BJ (cell line): ENCODE data around the gene RERE. TPM values are rescaled to one million over a fixed set of nuclear protein-coding genes. Genes with fewer than 3 reads are reported as not detected.

Experiments used
- CTCF ChIA-PET: fragments of 350-600 bp; formaldehyde crosslinking; extraction: SDS; loops from one replicate; lab custom pipeline; 2021; ENCODE audit warnings: antibody characterized with exemption, inconsistent platforms; lab: Yijun Ruan, JAX
- POLR2A ChIA-PET: fragments of 300-600 bp; sonication (Branson Sonifier 250); formaldehyde crosslinking; extraction: SDS; loops from one replicate; lab custom pipeline; 2021; ENCODE audit warnings: antibody characterized with exemption; lab: Charles Lee
- DNase-seq: peaks from one replicate; pipeline ENCODE4 v3.0.0-alpha.2; 2011; ENCODE audit warnings: low read depth
- H3K27me3 ChIP-seq: 2 replicates; pipeline ENCODE4 v1.6.0; 2011; ENCODE audit warnings: low read length; ENCODE audit not compliant: control insufficient read depth, insufficient read depth
- H3K36me3 ChIP-seq: 2 replicates; pipeline ENCODE4 v1.5.1; 2011; ENCODE audit warnings: low read length; ENCODE audit not compliant: control insufficient read depth, insufficient read depth
- H3K4me3 ChIP-seq: 2 replicates; pipeline ENCODE4 v1.5.1; 2011; ENCODE audit warnings: low read depth, mild to moderate bottlenecking, control low read depth, low read length
- CTCF ChIP-seq: IDR thresholded peaks from 2 replicates; pipeline ENCODE4 v1.5.1; 2011; ENCODE audit warnings: low read depth, mild to moderate bottlenecking, control low read depth, inconsistent platforms, low read length, moderate library complexity; ENCODE audit not compliant: insufficient read depth
- polyA plus RNA-seq: library from polyadenylated mRNA; depleted of rRNA; stranded (reverse); fragments of >200 nt; gene quantifications from 2 replicates; pipeline ENCODE4 v1.2.3, GENCODE V29; 2011

RERE gene
- polyA plus RNA-seq, 1 experiment = 3.8 TPM

- POLR2A ChIA-PET = interaction anchor here (0.6 kb wide), 2 partner anchors 8 to 56 kb away, joined by 5 to 8 read pairs; no protein-coding TSS in a partner anchor
- Histone ChIP-seq H3K4me3 (no peak overlapping the region), H3K36me3 (no peaks in the 10 kb centered on the region), H3K27me3 (no peaks in the 10 kb centered on the region)
- no peak for TF ChIP-seq CTCF
- DNase-seq = no peak
- CTCF ChIA-PET = interaction anchor here (0.8 to 1.5 kb wide), 2 partner anchors 8 to 11 kb away, joined by 3 to 4 read pairs; no protein-coding TSS in a partner anchor
Observed at GRCh38 chr1:8427493-8427892, 389.9 kb downstream of the RERE start.

GRCh38 chr1:8426996-8427395 is 390.4 kb downstream of the RERE start:
- no peaks in the 10 kb centered on the region for H3K36me3 ChIP-seq
- DNase-seq = no peak
- no peak overlapping the region for H3K4me3 ChIP-seq
- ChIA-PET POLR2A (no interaction called here), CTCF (interaction anchor here (1.5 kb wide), 1 partner anchor 12 kb away, joined by 4 read pairs; no protein-coding TSS in a partner anchor)
- no peaks in the 10 kb centered on the region for H3K27me3 ChIP-seq
- TF ChIP-seq CTCF = no peak

- Histone ChIP-seq H3K36me3 (no peaks in the 10 kb centered on the region; the same call in 1 of the 2 replicates), H3K27me3 (no peaks in the 10 kb centered on the region), H3K4me3 (no peak overlapping the region)
- CTCF ChIA-PET = no interaction called here
- POLR2A ChIA-PET = no interaction called here
- DNase-seq = no peak
- no peak for TF ChIP-seq CTCF
Observed at GRCh38 chr1:8425781-8426161, 391.7 kb downstream of the RERE start.

- Histone ChIP-seq H3K27me3 (no peaks in the 10 kb centered on the region), H3K36me3 (no peaks in the 10 kb centered on the region; the same call in 1 of the 2 replicates), H3K4me3 (no peak overlapping the region)
- TF ChIP-seq CTCF = no peak
- POLR2A ChIA-PET = no interaction called here
- CTCF ChIA-PET = no interaction called here
- DNase-seq = no peak
Observed at GRCh38 chr1:8425150-8425780, 392.2 kb downstream of the RERE start.

GRCh38 chr1:8424539-8425116 is 392.8 kb downstream of the RERE start:
- TF ChIP-seq CTCF = no peak
- Histone ChIP-seq H3K4me3 (peak overlapping the region; percentile 73), H3K27me3 (no peaks in the 10 kb centered on the region), H3K36me3 (peaks cover under 1% of the 10 kb centered on the region; the same call in 1 of the 2 replicates)
- ChIA-PET CTCF (no interaction called here), POLR2A (interaction anchor here (0.6 kb wide), 1 partner anchor 10 kb away, joined by 3 read pairs; no protein-coding TSS in a partner anchor)
- DNase-seq = no peak
